HAP-1 (cell line): ENCODE measurements around the gene PTPRK.

Experiments
- DNase-seq, 2 experiments: peaks; one replicate each; pipeline ENCODE4 v3.0.0-alpha.2; 2016 to 2020; ENCODE audit warnings: low spot score in 2 of 2
- H3K27me3 ChIP-seq: fragments of 250-450 bp; sonication (Bioruptor Pico); 2 replicates; pipeline ENCODE4 v1.5.1; 2020; ENCODE audit warnings: low read depth, mild to moderate bottlenecking, moderate library complexity
- H3K36me3 ChIP-seq: fragments of 250-450 bp; sonication (Bioruptor Pico); replicated peaks from 2 replicates; pipeline ENCODE4 v1.5.1; 2020; ENCODE audit warnings: mild to moderate bottlenecking
- H3K4me1 ChIP-seq: fragments of 250-450 bp; sonication (Bioruptor Pico); 2 replicates; pipeline ENCODE4 v1.5.1; 2020; ENCODE audit warnings: mild to moderate bottlenecking
- H3K4me3 ChIP-seq: fragments of 250-450 bp; sonication (Bioruptor Pico); 2 replicates; pipeline ENCODE4 v1.5.1; 2020; ENCODE audit warnings: mild to moderate bottlenecking, moderate library complexity
- H3K9me3 ChIP-seq: fragments of 250-450 bp; sonication (Bioruptor Pico); 2 replicates; pipeline ENCODE4 v1.5.1; 2020; ENCODE audit warnings: mild to moderate bottlenecking, moderate library complexity
- in situ Hi-C: fragments of 300-500 bp; cut with MboI; formaldehyde crosslinking; loops from 3 replicates; pipeline ENCODE4 v1.14.3; 2020; ENCODE audit warnings: low sequenced_read_pairs, inconsistent platforms, mixed read lengths

PTPRK gene

GRCh38 chr6:128141932-128142331, 378.5 kb downstream of the PTPRK start:
- no peaks in the 10 kb centered on the region for H3K36me3 ChIP-seq
- no peak overlapping the region for H3K4me3 ChIP-seq
- no peaks in the 10 kb centered on the region for H3K27me3 ChIP-seq
- in situ Hi-C loops: no loop called here
- no peak for DNase-seq
- no peaks in the 10 kb centered on the region for H3K9me3 ChIP-seq
- no peaks in the 10 kb centered on the region for H3K4me1 ChIP-seq

GRCh38 chr6:128139519-128139918, 380.9 kb downstream of the PTPRK start:
- Histone ChIP-seq H3K36me3 (no peaks in the 10 kb centered on the region), H3K27me3 (no peaks in the 10 kb centered on the region), H3K4me1 (no peaks in the 10 kb centered on the region), H3K4me3 (no peak overlapping the region), H3K9me3 (no peaks in the 10 kb centered on the region)
- in situ Hi-C loops: no loop called here
- DNase-seq: no peak

GRCh38 chr6:128138694-128139093, 381.7 kb downstream of the PTPRK start:
- Histone ChIP-seq H3K4me3 (no peak overlapping the region), H3K9me3 (no peaks in the 10 kb centered on the region), H3K36me3 (no peaks in the 10 kb centered on the region), H3K4me1 (no peaks in the 10 kb centered on the region), H3K27me3 (no peaks in the 10 kb centered on the region)
- in situ Hi-C loops: no loop called here
- DNase-seq: no peak

- H3K4me1 ChIP-seq: no peaks in the 10 kb centered on the region
- H3K9me3 ChIP-seq: no peaks in the 10 kb centered on the region
- in situ Hi-C loops: no loop called here
- no peak overlapping the region for H3K4me3 ChIP-seq
- no peak for DNase-seq
- no peaks in the 10 kb centered on the region for H3K27me3 ChIP-seq
- no peaks in the 10 kb centered on the region for H3K36me3 ChIP-seq
Observed at GRCh38 chr6:128135325-128135724, 385.1 kb downstream of the PTPRK start.

- DNase-seq: no peak
- Histone ChIP-seq H3K27me3 (no peaks in the 10 kb centered on the region), H3K4me3 (no peak overlapping the region), H3K9me3 (no peaks in the 10 kb centered on the region), H3K4me1 (no peaks in the 10 kb centered on the region), H3K36me3 (no peaks in the 10 kb centered on the region)
- in situ Hi-C loops: no loop called here
Observed at GRCh38 chr6:128131566-128131965, 388.8 kb downstream of the PTPRK start.

GRCh38 chr6:128131036-128131435, 389.4 kb downstream of the PTPRK start:
- H3K4me3 ChIP-seq: no peak overlapping the region
- in situ Hi-C loops: no loop called here

GRCh38 chr6:128129679-128130078, 390.7 kb downstream of the PTPRK start:
- no peaks in the 10 kb centered on the region for H3K9me3 ChIP-seq
- no peak overlapping the region for H3K4me3 ChIP-seq
- no peaks in the 10 kb centered on the region for H3K4me1 ChIP-seq
- H3K27me3 ChIP-seq: no peaks in the 10 kb centered on the region
- in situ Hi-C loops: no loop called here
- no peak for DNase-seq
- H3K36me3 ChIP-seq: no peaks in the 10 kb centered on the region

More at GRCh38 chr6:128131036-128131435, 389.4 kb downstream of the PTPRK start:
- Histone ChIP-seq H3K9me3 (no peaks in the 10 kb centered on the region), H3K36me3 (no peaks in the 10 kb centered on the region), H3K4me1 (no peaks in the 10 kb centered on the region), H3K27me3 (no peaks in the 10 kb centered on the region)
- no peak for DNase-seq

- Histone ChIP-seq H3K27me3 (no peaks in the 10 kb centered on the region), H3K4me3 (no peak overlapping the region), H3K4me1 (no peaks in the 10 kb centered on the region), H3K9me3 (no peaks in the 10 kb centered on the region), H3K36me3 (no peaks in the 10 kb centered on the region)
- DNase-seq: no peak
- in situ Hi-C loops: no loop called here
Observed at GRCh38 chr6:128127650-128128049, 392.7 kb downstream of the PTPRK start.

GRCh38 chr6:128124713-128125112, 395.7 kb downstream of the PTPRK start:
- DNase-seq: no peak
- H3K4me1 ChIP-seq: no peaks in the 10 kb centered on the region
- H3K4me3 ChIP-seq: no peak overlapping the region
- no peaks in the 10 kb centered on the region for H3K9me3 ChIP-seq
- no peaks in the 10 kb centered on the region for H3K36me3 ChIP-seq
- no peaks in the 10 kb centered on the region for H3K27me3 ChIP-seq
- in situ Hi-C loops: no loop called here

GRCh38 chr6:128121610-128122009, 398.8 kb downstream of the PTPRK start:
- Histone ChIP-seq H3K9me3 (no peaks in the 10 kb centered on the region), H3K27me3 (no peaks in the 10 kb centered on the region), H3K4me3 (no peak overlapping the region), H3K36me3 (no peaks in the 10 kb centered on the region), H3K4me1 (no peaks in the 10 kb centered on the region)
- in situ Hi-C loops: no loop called here
- DNase-seq: no peak

- H3K4me3 ChIP-seq: no peak overlapping the region
- no peaks in the 10 kb centered on the region for H3K4me1 ChIP-seq
- no peaks in the 10 kb centered on the region for H3K36me3 ChIP-seq
- H3K9me3 ChIP-seq: no peaks in the 10 kb centered on the region
- H3K27me3 ChIP-seq: no peaks in the 10 kb centered on the region
- in situ Hi-C loops: no loop called here
- no peak for DNase-seq
Observed at GRCh38 chr6:128121190-128121589, 399.2 kb downstream of the PTPRK start.

- in situ Hi-C loops: no loop called here
- Histone ChIP-seq H3K4me3 (no peak overlapping the region), H3K36me3 (no peaks in the 10 kb centered on the region), H3K9me3 (no peaks in the 10 kb centered on the region), H3K4me1 (no peaks in the 10 kb centered on the region), H3K27me3 (no peaks in the 10 kb centered on the region)
- no peak for DNase-seq
Observed at GRCh38 chr6:128118401-128118800, 402.0 kb downstream of the PTPRK start.

- Histone ChIP-seq H3K9me3 (no peaks in the 10 kb centered on the region), H3K4me3 (no peak overlapping the region), H3K36me3 (no peaks in the 10 kb centered on the region), H3K4me1 (0 out of 2 replicates have a peak, but pooled peaks cover 1% of the 10 kb centered on the region), H3K27me3 (no peaks in the 10 kb centered on the region)
- in situ Hi-C loops: no loop called here
- no peak for DNase-seq
Observed at GRCh38 chr6:128117916-128118315, 402.5 kb downstream of the PTPRK start.

GRCh38 chr6:128114164-128114563, 406.2 kb downstream of the PTPRK start:
- DNase-seq: no peak
- Histone ChIP-seq H3K27me3 (no peaks in the 10 kb centered on the region), H3K9me3 (no peaks in the 10 kb centered on the region), H3K4me1 (0 out of 2 replicates have a peak, but pooled peaks cover 5% of the 10 kb centered on the region), H3K36me3 (no peaks in the 10 kb centered on the region), H3K4me3 (no peak overlapping the region)
- in situ Hi-C loops: no loop called here

GRCh38 chr6:128112494-128112893, 407.9 kb downstream of the PTPRK start:
- no peak for DNase-seq
- in situ Hi-C loops: no loop called here
- H3K9me3 ChIP-seq: no peaks in the 10 kb centered on the region
- H3K36me3 ChIP-seq: no peaks in the 10 kb centered on the region
- no peak overlapping the region for H3K4me3 ChIP-seq
- 0 out of 2 replicates have a peak, but pooled peaks cover 5% of the 10 kb centered on the region for H3K4me1 ChIP-seq
- no peaks in the 10 kb centered on the region for H3K27me3 ChIP-seq
